H9 (cell line): ENCODE data around the gene POLL. TPM values are rescaled to one million over a fixed set of nuclear protein-coding genes. Genes with fewer than 3 reads are reported as not detected.

ENCODE experiments used
- DNase-seq: peaks from one replicate; pipeline ENCODE4 v3.0.0-alpha.2; 2017
- H2AFZ ChIP-seq: one replicate; pipeline ENCODE4 v1.6.1; 2013; ENCODE audit warnings: mild to moderate bottlenecking, low read length, control low read depth, moderate library complexity
- H2AK5ac ChIP-seq: 2 replicates; pipeline ENCODE4 v1.6.1; 2013; ENCODE audit warnings: low read length, control low read depth, mixed read lengths; ENCODE audit not compliant: insufficient read length
- H2BK120ac ChIP-seq: one replicate; pipeline ENCODE4 v1.6.1; 2013; ENCODE audit warnings: low read depth, mild to moderate bottlenecking, low read length, control low read depth, inconsistent platforms; ENCODE audit not compliant: poor library complexity, severe bottlenecking
- H2BK12ac ChIP-seq: 2 replicates; pipeline ENCODE4 v1.6.1; 2013; ENCODE audit warnings: low read length, control low read depth, mixed read lengths, low read depth; ENCODE audit not compliant: insufficient read length
- H2BK15ac ChIP-seq: 2 replicates; pipeline ENCODE4 v1.6.1; 2013; ENCODE audit warnings: low read depth, low read length, control low read depth
- H2BK20ac ChIP-seq: one replicate; pipeline ENCODE4 v1.6.1; 2013; ENCODE audit warnings: low read depth, mild to moderate bottlenecking, low read length, control low read depth, inconsistent platforms; ENCODE audit not compliant: poor library complexity, severe bottlenecking
- H2BK5ac ChIP-seq: 2 replicates; pipeline ENCODE4 v1.6.1; 2013; ENCODE audit warnings: low read length, control low read depth, mixed read lengths; ENCODE audit not compliant: insufficient read length
- H3K14ac ChIP-seq: 2 replicates; pipeline ENCODE4 v1.6.1; 2013; ENCODE audit warnings: low read length, control low read depth; ENCODE audit not compliant: insufficient read depth
- H3K18ac ChIP-seq: 2 replicates; pipeline ENCODE4 v1.6.1; 2013; ENCODE audit warnings: low read depth, mild to moderate bottlenecking, mixed read lengths, low read length, control low read depth; ENCODE audit not compliant: insufficient read length
- H3K23ac ChIP-seq: 2 replicates; pipeline ENCODE4 v1.6.1; 2013; ENCODE audit warnings: low read length, control low read depth, mixed read lengths, low read depth; ENCODE audit not compliant: insufficient read length
- H3K23me2 ChIP-seq: 2 replicates; pipeline ENCODE4 v1.6.1; 2013; ENCODE audit warnings: low read depth, mild to moderate bottlenecking, mixed read lengths, low read length, control low read depth; ENCODE audit not compliant: insufficient read length, poor library complexity, severe bottlenecking
- H3K27ac ChIP-seq: 2 replicates; pipeline ENCODE4 v1.5.1; 2013; ENCODE audit warnings: low read length, control low read depth, mixed read lengths, low read depth; ENCODE audit not compliant: insufficient read length
- H3K27me3 ChIP-seq: 2 replicates; pipeline ENCODE4 v1.6.1; 2013; ENCODE audit warnings: low read length, control low read depth, inconsistent platforms; ENCODE audit not compliant: insufficient read depth
- H3K4ac ChIP-seq: 2 replicates; pipeline ENCODE4 v1.6.1; 2013; ENCODE audit warnings: low read depth, mild to moderate bottlenecking, control low read depth, inconsistent platforms, low read length, moderate library complexity
- H3K4me1 ChIP-seq: 2 replicates; pipeline ENCODE4 v1.6.1; 2013; ENCODE audit warnings: low read length, control low read depth, inconsistent platforms; ENCODE audit not compliant: insufficient read depth
- H3K4me2 ChIP-seq: 2 replicates; pipeline ENCODE4 v1.6.1; 2013; ENCODE audit warnings: low read length, control low read depth, mixed read lengths; ENCODE audit not compliant: insufficient read length, insufficient read depth
- H3K56ac ChIP-seq: 2 replicates; pipeline ENCODE4 v1.6.1; 2013; ENCODE audit warnings: low read depth, mild to moderate bottlenecking, mixed read lengths, low read length, control low read depth; ENCODE audit not compliant: insufficient read length
- H3K79me1 ChIP-seq: 2 replicates; pipeline ENCODE4 v1.6.1; 2013; ENCODE audit warnings: low read depth, mild to moderate bottlenecking, moderate library complexity, low read length, control low read depth, inconsistent platforms; ENCODE audit not compliant: insufficient read depth, poor library complexity, severe bottlenecking
- H3K79me2 ChIP-seq: 2 replicates; pipeline ENCODE4 v1.6.1; 2013; ENCODE audit warnings: low read length, control low read depth, inconsistent platforms; ENCODE audit not compliant: insufficient read depth
- H3K9ac ChIP-seq: 2 replicates; pipeline ENCODE4 v1.6.1; 2013; ENCODE audit warnings: low read length, control low read depth, mixed read lengths; ENCODE audit not compliant: insufficient read length; ENCODE audit errors: extremely low read depth
- H3K9me3 ChIP-seq: one replicate; pipeline ENCODE4 v1.6.1; 2013; ENCODE audit warnings: low read depth, low read length, inconsistent platforms; ENCODE audit not compliant: control insufficient read depth
- H3T11ph ChIP-seq: one replicate; pipeline ENCODE4 v1.6.1; 2013; ENCODE audit warnings: mild to moderate bottlenecking, low read length, control low read depth, inconsistent platforms
- H4K20me1 ChIP-seq: one replicate; pipeline ENCODE4 v1.6.1; 2013; ENCODE audit not compliant: control insufficient read depth, insufficient read length, insufficient read depth
- H4K5ac ChIP-seq: 2 replicates; pipeline ENCODE4 v1.6.1; 2013; ENCODE audit warnings: low read depth, mild to moderate bottlenecking, mixed read lengths, low read length, control low read depth; ENCODE audit not compliant: insufficient read length
- H4K8ac ChIP-seq: replicated peaks from 2 replicates; pipeline ENCODE4 v1.6.1; 2013; ENCODE audit warnings: low read length, control low read depth, mixed read lengths, low read depth; ENCODE audit not compliant: insufficient read length
- H4K91ac ChIP-seq: 2 replicates; pipeline ENCODE4 v1.6.1; 2013; ENCODE audit warnings: low read depth, mild to moderate bottlenecking, moderate library complexity, mixed read lengths, low read length, control low read depth; ENCODE audit not compliant: insufficient read length
- H3K27ac Mint-ChIP-seq, 3 experiments: 2 replicates in 2 of 3; 3 replicates in 1 of 3; pipeline ENCODE4 v1.8.0; 2020 to 2021; ENCODE audit warnings: mixed read lengths in 3 of 3, mild to moderate bottlenecking in 1 of 3, moderate library complexity in 1 of 3
- H3K27me3 Mint-ChIP-seq: 2 replicates; pipeline ENCODE4 v1.8.0; 2021; ENCODE audit warnings: low read depth, mild to moderate bottlenecking, moderate library complexity, mixed read lengths
- H3K36me3 Mint-ChIP-seq, 3 experiments: 2 replicates in 2 of 3; 3 replicates in 1 of 3; pipeline ENCODE4 v1.8.0; 2020 to 2021; ENCODE audit warnings: low read depth in 3 of 3, mixed read lengths in 3 of 3; ENCODE audit not compliant: insufficient read depth in 1 of 3
- H3K4me1 Mint-ChIP-seq, 2 experiments: 2 replicates each; pipeline ENCODE4 v1.8.0; 2020; ENCODE audit warnings: mixed read lengths in 2 of 2
- H3K4me3 Mint-ChIP-seq, 2 experiments: 2 replicates in 1 of 2; 3 replicates in 1 of 2; pipeline ENCODE4 v1.8.0; 2020 to 2021; ENCODE audit warnings: mild to moderate bottlenecking in 2 of 2, mixed read lengths in 2 of 2, moderate library complexity in 1 of 2
- H3K9me3 Mint-ChIP-seq, 2 experiments: 2 replicates in 1 of 2; 3 replicates in 1 of 2; pipeline ENCODE4 v1.8.0; 2020; ENCODE audit warnings: mild to moderate bottlenecking in 2 of 2, mixed read lengths in 2 of 2, moderate library complexity in 1 of 2
- WGBS: extraction: QIAGEN DNeasy Blood & Tissue Kit; methylation state at CpG from one replicate; pipeline ENCODE4 v1.1.7; 2013; ENCODE audit warnings: missing lambda C conversion rate, low lambda C conversion rate, mixed read lengths; ENCODE audit not compliant: insufficient read length; ENCODE audit errors: extremely low coverage; 5-methylcytosine and 5-hydroxymethylcytosine counted together
- total RNA-seq: library from RNA; stranded (reverse); gene quantifications from 2 replicates; pipeline ENCODE4 v1.2.1, GENCODE V29; 2021
- TF ChIP-seq, protein P1 (sequence below): fragments of 200-600 bp; sonication (generic); conservative IDR thresholded peaks from 3 replicates; pipeline ENCODE4 v1.8.0; 2021; ENCODE audit warnings: antibody characterized with exemption, mild to moderate bottlenecking

The POLL gene
- total RNA-seq, 1 experiment from 2014 or later, result 30.8 TPM

DNA sequence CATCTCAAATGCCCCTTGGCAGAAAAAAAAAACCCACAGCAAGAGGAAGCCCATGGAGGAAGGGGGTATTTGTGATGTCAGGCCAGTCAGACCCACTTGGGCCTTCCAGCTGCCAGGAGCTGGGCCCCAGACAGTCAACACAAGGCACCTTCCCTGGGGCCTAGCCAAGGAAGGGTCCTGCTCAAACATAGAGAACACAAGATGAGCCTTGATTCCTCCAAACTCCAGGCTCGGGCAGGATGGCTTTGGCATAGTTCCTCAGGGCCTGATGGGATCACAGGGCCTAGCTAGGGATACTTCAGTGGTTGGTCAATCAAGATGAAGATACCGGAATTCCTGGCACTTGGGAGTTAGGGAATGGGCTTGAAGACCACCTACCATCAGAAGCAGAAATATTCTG is 30.8 kb upstream of the POLL start:
- no peaks in the 10 kb centered on the region for H3K27me3 ChIP-seq
- H3K27me3 Mint-ChIP-seq, result no peaks in the 10 kb centered on the region
- no peak overlapping the region for H2AFZ ChIP-seq
- H3K4me2 ChIP-seq, result no peak overlapping the region
- H4K91ac ChIP-seq, result no peak overlapping the region
- H3K27ac ChIP-seq, result no peak overlapping the region
- no peak overlapping the region for H3K14ac ChIP-seq
- H3K23me2 ChIP-seq, result no peaks in the 10 kb centered on the region
- no peak overlapping the region for H3T11ph ChIP-seq
- H3K9me3 Mint-ChIP-seq, result no peaks in the 10 kb centered on the region
- H3K9ac ChIP-seq, result no peak overlapping the region
- peaks cover 39 to 44% of the 10 kb centered on the region in 2 experiments for H3K4me1 Mint-ChIP-seq
- no peak overlapping the region for H2AK5ac ChIP-seq
- no peaks in the 10 kb centered on the region for H3K79me2 ChIP-seq
- no peak overlapping the region for H3K4ac ChIP-seq
- H3K9me3 ChIP-seq, result no peaks in the 10 kb centered on the region
- no peak overlapping the region for H4K8ac ChIP-seq
- no peak overlapping the region for H3K18ac ChIP-seq
- H2BK5ac ChIP-seq, result no peak overlapping the region
- DNase-seq, result no peak
- no peak overlapping the region for H3K27ac Mint-ChIP-seq
- no peak overlapping the region for H2BK20ac ChIP-seq
- H2BK15ac ChIP-seq, result no peak overlapping the region
- H4K5ac ChIP-seq, result no peak overlapping the region
- TF ChIP-seq, protein P1, sequence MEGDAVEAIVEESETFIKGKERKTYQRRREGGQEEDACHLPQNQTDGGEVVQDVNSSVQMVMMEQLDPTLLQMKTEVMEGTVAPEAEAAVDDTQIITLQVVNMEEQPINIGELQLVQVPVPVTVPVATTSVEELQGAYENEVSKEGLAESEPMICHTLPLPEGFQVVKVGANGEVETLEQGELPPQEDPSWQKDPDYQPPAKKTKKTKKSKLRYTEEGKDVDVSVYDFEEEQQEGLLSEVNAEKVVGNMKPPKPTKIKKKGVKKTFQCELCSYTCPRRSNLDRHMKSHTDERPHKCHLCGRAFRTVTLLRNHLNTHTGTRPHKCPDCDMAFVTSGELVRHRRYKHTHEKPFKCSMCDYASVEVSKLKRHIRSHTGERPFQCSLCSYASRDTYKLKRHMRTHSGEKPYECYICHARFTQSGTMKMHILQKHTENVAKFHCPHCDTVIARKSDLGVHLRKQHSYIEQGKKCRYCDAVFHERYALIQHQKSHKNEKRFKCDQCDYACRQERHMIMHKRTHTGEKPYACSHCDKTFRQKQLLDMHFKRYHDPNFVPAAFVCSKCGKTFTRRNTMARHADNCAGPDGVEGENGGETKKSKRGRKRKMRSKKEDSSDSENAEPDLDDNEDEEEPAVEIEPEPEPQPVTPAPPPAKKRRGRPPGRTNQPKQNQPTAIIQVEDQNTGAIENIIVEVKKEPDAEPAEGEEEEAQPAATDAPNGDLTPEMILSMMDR, result no peak
- no CpG with 5 or more reads among the region's 2 CpGs for WGBS
- H2BK120ac ChIP-seq, result no peak overlapping the region
- peaks cover 6 to 20% (median 11%) of the 10 kb centered on the region in 3 experiments; a peak in 6 of 7 replicates for H3K36me3 Mint-ChIP-seq
- no peaks in the 10 kb centered on the region; the same call in 1 of the 2 replicates for H3K4me1 ChIP-seq
- no peaks in the 10 kb centered on the region for H3K79me1 ChIP-seq
- H3K23ac ChIP-seq, result no peak overlapping the region
- H3K56ac ChIP-seq, result no peak overlapping the region
- H4K20me1 ChIP-seq, result no peaks in the 10 kb centered on the region
- H3K4me3 Mint-ChIP-seq, result no peak overlapping the region
- no peak overlapping the region for H2BK12ac ChIP-seq
